Measurements from ENCODE around the gene SLC6A15.

SLC6A15 gene

DNA sequence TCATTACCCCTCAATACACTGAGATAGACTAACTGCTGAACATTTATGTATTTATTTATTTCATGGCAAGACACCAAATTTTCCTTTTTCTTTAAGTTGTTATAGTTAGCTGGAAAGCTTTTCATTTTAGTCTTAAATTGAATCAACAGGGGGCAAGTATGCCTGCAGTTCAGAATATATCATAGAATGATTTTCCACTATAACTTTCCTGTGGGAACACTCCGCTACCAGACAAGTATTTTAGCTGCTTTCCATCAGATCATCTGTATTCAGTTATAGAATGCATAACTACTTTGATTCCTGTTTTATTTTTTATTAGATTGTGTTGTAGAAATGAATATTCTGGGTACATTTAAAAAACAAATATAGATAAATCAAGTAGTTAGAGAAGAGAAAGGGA is 102.0 kb downstream of the SLC6A15 start:
- FAIRE-seq, result no peak
- DNase-seq (ENCODE audit: insufficient read length, low spot score), result no peak

Data from HTR-8/SVneo (cell line).